GM15510 (cell line): ENCODE data around the gene MYL10.

ENCODE experiments used
- POLR2A ChIP-seq: IDR thresholded peaks from 3 replicates; pipeline ENCODE4 v1.6.1; 2011; ENCODE audit warnings: borderline replicate concordance; ENCODE audit not compliant: insufficient read length; ENCODE audit errors: extremely low read depth

Gene MYL10

DNA sequence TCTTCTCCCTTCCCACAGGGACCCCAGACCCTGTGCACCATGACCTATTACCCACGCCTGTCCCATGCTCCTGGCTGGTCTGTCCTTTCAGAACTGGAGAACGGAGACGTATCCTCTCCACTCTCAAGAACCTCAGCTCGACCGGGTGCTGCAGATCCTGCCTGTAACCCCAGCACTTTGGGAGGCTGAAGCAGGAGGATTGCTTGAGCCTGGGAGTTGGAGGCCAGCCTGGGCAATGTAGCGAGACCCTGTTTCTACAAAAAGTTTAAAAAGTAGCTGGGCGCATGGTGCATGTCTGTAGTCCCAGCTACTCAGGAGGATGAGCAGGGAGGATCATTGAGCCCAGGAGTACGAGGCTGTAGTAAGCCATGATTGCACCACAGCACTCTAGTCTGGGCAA, 37.2 kb upstream of the MYL10 start:
- TF ChIP-seq POLR2A: no peak

DNA sequence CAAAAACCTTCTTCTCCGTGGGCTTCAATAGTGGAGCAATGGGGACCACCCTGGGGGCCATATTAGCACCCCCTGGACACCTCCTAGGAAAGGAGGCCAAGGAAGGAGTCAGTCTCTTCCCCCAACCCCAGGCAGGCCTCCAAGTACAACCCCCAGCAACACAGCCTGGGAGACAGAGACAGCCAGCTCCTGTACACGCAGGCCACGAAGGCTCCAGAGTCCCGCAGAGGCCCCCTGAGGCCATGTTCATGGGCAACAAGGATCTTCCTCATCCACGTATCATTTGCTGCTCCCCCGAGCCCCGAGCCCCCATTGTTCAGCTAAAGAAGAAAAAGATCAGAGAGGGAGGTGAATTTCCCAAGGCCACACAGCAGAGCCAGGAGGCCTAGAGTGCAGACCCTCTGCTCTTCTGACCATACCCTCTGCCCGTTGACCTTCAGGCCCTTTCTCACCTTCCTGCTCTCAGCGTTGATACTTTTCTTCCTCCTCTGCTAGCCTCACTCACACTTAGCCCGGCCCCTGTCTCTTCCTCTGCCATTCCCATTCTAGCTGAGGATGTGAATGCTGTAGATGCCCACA, 35.9 kb upstream of the MYL10 start:
- no peak for TF ChIP-seq POLR2A

DNA sequence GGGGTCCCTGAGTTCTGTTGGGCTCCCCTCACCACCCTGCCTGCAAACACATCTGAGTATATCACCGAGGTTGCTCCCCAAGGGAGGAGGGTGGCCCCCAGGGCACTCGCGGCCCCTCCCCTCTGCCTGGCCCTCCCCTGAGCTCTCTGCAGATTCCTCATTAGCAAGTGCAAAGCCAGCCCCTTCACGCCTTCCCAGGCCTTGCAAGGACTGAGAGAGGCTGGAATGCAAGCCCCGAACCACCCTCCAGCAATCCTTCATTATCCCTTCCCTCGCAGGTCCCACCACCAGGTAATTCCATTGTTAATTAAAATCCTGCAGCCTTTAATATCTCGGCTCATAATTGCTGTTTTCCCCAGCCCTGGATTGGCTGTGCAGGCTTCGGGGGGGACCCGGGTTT, 35.3 kb upstream of the MYL10 start:
- TF ChIP-seq POLR2A: no peak

DNA sequence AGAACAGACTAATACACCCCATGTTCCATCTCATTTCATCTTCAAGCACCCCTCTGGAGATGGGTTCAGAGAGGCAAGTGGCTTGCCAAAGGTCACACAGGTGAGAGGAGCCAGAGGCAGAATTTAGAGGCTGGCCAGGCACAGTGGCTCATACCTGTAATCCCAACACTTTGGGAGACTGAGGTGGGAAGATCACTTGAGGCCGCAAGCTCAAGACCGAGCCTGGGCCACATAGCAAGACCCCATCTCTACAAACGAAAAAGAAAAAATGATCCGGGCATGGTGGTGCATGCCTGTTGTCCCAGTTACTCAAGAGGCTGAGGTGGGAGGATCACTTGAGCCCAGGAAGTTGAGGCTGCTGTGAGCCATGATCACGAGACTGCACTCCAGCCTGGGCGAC, 34.7 kb upstream of the MYL10 start:
- TF ChIP-seq POLR2A: no peak

DNA sequence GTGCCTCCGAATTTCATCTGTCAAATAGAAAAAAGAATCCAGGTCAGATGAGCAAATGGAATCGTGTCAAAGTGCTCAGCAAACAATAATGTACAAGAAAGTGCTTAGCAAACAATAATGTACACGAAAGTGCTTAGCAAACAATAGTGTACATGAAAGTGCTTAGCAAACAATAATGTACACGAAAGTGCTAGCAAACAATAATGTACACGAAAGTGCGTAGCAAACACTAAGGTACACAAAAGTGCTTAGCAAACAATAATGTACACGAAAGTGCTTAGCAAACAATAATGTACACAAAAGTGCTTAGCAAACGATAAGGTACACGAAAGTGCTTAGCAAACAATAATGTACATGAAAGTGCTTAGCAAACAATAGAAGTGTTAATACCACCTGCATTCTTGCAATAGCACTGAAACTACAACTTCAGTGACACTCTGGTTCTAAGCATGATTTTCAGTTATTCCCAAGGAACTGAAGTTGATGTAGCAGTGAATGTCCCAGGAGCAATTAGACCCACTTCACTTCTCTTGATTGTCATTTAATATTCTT, 33.4 kb upstream of the MYL10 start:
- no peak for TF ChIP-seq POLR2A

DNA sequence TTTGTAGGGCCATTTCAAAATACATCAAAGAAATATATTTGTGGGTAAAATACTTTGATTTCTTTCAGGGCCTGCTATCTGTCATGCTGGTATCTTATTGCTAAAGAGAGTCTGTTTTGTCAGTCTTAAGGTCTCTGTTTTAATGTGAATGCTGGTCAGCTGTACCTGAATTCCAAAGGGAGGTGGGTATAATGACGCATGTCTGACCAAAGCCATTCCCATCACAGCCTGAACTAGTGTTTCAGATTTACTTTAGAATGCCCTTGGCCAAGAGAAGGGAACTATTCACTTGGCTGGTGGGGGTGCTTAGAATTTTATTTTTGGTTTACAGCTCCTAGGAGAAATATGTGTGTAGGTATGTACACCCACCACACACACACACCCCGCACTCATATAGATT, 30.6 kb upstream of the MYL10 start:
- no peak for TF ChIP-seq POLR2A

DNA sequence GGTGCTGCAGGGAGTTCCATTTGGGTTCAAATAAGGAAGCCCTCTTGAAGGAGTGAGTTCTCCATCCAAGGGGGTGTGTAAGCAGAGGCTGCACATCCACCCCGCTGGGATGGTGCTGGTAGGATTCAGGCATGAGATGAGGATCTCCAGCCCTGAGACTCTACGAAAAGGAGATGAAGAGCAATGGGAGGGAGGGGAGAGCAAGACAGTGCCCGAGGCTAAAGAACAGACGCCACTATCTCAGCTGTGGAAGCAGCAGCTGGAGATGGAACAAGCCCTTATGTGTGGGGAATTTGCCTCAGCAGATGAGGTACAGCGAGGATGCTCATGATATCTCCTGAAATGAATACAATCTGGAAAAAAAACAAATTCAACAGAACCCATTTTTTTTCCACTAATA, 28.1 kb upstream of the MYL10 start:
- TF ChIP-seq POLR2A: no peak

DNA sequence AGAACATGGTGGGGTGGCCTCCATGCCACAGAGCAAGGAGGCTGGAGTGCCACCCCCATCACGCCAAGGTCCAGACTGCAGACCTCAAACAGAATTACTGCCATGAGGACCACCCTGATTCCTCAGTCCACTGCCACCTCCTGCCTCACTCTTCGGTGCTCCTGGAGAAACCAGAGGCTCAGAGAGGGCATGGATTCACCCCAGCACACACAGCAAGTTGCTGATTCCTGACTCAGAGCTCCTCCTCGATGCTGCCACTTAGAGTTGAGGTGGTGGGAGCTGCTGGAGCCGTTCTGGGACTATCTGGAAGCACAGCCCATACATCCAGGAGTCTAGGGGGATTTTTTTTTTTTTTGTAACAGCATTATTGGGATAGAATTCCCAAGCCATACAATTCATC, 22.0 kb upstream of the MYL10 start:
- no peak for TF ChIP-seq POLR2A

DNA sequence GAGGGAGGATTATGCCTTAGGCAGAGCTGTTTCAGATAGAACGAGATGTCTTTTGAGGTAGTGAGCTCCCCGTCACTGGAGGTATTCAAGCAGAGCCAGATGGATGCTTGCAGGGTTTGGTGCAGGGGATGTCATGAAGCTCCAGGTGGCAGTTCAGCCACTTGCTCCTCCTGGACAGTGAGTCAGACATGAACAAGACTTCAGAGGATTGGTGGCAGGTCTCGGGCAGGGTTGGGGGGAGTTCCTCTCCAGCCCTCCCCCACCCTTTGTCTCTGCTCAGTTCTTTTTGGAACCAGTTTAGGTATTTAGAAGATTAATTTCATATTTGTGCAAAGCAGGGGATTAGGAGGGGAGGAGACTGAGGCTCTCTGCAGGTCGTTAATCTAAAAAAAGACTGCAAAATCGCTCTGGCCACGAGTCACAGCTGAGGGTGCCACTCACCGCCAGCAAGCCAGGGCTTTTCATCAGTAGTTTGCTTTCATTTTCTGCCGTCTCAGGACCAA, 21.5 kb upstream of the MYL10 start:
- no peak for TF ChIP-seq POLR2A

DNA sequence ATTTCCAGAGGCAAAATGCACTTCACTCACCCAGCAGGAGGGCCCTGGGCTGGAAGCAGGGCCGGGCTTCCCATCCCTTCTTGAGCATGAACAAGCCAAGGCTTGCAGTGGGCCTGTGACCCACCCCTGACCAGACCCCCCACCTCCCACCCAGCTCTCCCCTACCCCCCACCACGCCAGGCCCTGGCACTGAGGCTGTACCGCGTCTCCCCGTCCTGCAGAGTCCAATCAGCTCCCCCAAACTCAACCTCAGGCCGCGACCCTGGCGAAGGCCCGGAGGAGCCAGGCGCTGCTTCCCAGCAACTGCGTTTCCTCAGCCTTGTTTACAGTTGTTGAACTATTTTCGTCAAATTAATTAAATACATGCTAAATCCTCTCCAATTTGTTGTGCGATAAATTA, 16.9 kb upstream of the MYL10 start:
- TF ChIP-seq POLR2A: no peak

DNA sequence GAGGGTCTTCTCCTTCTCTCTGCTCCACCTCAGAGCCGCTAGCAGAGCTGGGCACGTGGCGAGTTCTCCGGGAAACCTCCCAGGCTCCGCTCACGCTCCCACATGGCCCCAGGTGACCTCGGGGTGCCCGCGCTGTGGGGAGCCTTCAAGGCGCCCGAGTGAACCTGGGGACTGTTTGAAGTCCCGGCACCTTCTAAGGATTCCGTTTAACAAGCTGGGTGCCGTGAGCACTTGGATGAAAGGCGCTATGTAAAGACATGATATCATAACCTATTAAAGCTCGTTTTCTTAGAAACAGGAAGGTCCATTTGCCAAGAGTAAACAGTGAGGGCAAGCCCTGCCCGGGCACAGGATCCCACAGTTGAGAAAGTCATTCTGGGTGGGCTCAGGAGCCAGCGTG, 15.8 kb upstream of the MYL10 start:
- no peak for TF ChIP-seq POLR2A

DNA sequence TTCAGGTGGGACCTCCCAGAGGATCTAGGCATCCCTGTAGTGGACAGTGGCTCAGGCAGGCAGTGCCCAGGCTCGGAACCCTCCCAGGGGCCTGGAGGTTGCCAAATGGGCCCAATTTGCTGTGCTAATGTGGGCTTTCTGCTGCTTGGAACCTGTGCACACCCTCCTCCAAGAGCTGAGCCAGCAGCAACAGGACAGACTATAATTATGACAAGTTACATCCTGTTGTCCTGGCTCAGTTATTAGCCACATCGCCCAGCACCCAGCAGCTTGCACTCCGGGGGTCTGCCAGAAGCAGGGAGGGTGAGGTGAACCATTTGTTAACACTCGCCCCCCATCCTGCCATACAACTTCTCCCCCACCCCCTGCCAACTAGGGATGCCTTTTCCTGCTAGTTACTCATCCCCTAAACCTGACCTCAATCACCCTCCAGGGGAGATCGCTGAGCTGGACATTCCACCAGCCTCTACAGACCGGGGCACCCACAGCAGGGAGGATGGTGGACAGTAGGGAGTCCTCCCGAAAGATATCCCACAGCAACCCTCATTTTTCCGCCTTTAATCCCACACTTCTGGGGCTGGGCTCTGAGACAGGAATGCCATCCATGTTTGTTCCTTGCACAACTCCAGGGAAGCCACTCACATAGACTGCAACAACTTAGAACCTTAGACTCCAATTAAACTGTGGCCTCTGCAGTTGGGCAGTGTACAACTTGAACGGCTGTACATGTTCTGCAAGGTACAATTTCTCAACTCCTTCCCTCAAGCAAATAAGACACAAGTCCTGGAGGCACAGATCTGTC, 7.9 kb upstream of the MYL10 start:
- TF ChIP-seq POLR2A: no peak

DNA sequence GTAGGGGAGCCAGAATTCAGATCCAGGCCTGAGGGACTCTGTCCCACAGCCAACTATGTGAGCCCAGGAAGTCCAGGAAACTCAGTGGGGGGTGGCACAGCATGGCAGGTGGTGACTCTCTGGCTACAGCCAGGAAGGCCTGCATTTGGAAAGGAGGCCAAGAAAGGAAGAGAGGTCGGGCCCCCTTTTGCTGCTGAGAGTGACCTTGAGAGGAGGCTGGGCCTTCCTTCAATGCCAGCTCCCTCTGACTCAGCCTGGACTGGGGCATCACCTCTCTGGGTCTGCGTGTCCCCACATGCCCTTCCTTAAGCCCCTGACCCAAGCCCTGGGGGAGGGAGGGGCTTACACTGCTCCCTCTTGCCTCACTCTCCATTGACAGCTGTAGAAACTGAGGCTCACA, 6.4 kb upstream of the MYL10 start:
- no peak for TF ChIP-seq POLR2A

DNA sequence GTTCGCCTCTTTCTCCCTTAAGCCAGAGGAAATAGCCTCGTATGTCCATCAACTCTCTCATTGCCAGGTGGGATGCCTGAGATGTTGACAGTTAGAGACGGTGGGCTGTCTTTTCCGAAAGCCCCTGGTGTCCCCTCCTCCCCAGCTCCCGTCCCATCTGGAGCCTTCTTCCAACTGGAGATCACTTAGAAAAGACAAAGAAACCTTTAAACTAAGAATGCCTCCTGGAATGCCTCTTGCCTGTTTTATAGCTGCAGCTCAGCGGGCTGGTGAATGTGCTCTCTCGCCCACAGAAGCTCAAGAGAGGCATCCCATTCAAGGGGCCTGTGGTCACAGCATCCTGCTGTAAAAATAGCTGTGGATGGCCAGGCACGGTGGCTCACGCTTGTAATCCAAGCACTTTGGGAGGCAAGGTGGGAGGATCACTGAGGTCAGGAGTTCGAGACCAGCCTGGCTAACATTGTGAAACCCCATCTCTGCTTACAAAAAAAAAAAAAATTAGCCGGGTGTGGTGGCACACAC, 5.2 kb upstream of the MYL10 start:
- TF ChIP-seq POLR2A: no peak

DNA sequence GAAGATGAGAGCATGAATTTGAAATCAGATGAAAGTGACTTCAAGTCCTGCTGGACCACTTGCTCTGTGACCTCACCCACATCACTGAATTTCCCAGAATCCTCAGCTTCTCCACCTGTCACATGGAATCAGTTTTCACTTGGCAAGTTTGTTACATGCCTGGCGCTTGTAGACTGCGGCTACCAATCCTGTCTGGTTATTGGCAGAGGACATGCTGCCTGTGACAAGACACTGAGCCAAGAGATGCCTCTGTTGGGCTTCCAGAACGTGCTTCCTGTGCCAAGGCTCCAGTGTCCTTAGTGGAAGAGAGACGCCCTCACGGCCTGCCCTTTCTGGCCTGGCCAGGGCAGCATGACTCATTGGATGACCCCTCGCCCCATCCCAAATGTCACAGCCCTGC, 4.4 kb upstream of the MYL10 start:
- no peak for TF ChIP-seq POLR2A

DNA sequence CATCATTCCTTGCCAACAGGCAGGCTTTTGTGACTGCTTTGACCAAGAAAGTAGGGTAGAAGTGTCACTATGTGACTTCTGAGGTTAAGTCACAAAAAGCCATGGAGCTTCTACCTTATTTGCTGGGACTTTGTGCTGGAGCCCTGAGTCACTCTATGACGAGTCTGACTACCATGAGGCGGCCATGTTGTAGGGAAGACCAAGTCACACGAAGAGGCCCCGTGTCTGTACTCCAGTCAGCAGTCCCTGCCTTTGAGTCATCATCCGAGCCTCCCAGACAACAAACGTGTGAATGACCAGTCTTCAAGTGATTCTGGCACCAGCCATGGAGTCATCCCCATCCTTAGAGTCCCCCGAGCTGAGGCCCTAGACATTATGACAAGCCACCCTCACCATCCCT, 3.5 kb upstream of the MYL10 start:
- TF ChIP-seq POLR2A: no peak
